Ascending aorta (tissue), 2 donors: ENCODE measurements around the gene CARS1. TPM values are rescaled to one million over a fixed set of nuclear protein-coding genes. Genes with fewer than 3 reads are reported as not detected.

Source experiments
- DNase-seq, 2 donors: peaks; one replicate each; pipeline ENCODE4 v3.0.0-alpha.2; 2019; ENCODE audit warnings: low spot score in 2 of 2
- H3K27ac ChIP-seq, 2 donors: fragments of 200-600 bp; sonication (generic); one replicate each; pipeline ENCODE4 v1.5.1; 2016 to 2017; ENCODE audit warnings: mild to moderate bottlenecking in 1 of 2
- H3K27me3 ChIP-seq: fragments of 200-600 bp; sonication (generic); one replicate; pipeline ENCODE4 v1.5.1; 2017
- H3K36me3 ChIP-seq, 2 donors: fragments of 200-600 bp; sonication (generic); one replicate each; pipeline ENCODE4 v1.5.1; 2016
- H3K4me1 ChIP-seq, 2 donors: fragments of 200-600 bp; sonication (generic); one replicate each; pipeline ENCODE4 v1.5.1; 2016 to 2017; ENCODE audit warnings: mild to moderate bottlenecking in 1 of 2
- H3K4me3 ChIP-seq, 2 donors: fragments of 200-600 bp; sonication (generic); one replicate each; pipeline ENCODE4 v1.5.1; 2016 to 2017; ENCODE audit warnings: mild to moderate bottlenecking in 1 of 2
- H3K9me3 ChIP-seq, 2 donors: fragments of 200-600 bp; sonication (generic); one replicate each; pipeline ENCODE4 v1.5.1; 2016
- CTCF ChIP-seq, 3 experiments: fragments of 200-600 bp in 2 of 3; fragments of 450-650 bp in 1 of 3; sonication (generic) in 2 of 3; IDR thresholded peaks; one replicate each; pipeline ENCODE4 v1.5.1; 2016 to 2019; ENCODE audit warnings: antibody characterized with exemption in 3 of 3, mild to moderate bottlenecking in 1 of 3, moderate library complexity in 1 of 3
- intact Hi-C: fragments of 100-400 bp; cut with DNase I; formaldehyde crosslinking; loops from one replicate; pipeline ENCODE4 v1.15.1; 2023
- total RNA-seq: library from RNA; depleted of rRNA; stranded (reverse); fragments of >200 nt; gene quantifications from one replicate; pipeline ENCODE4 v1.1.0, GENCODE V29; 2016

CARS1 gene
- total RNA-seq, 1 donor from 2014 or later: 51.4 TPM

GRCh38 chr11:3052109-3052479 lies 5.1 kb downstream of the CARS1 start:
- Histone ChIP-seq H3K27me3 (no peaks in the 10 kb centered on the region), H3K9me3 (no peaks in the 10 kb centered on the region), H3K27ac (no peak overlapping the region), H3K4me3 (no peak overlapping the region), H3K4me1 (peaks cover 5 to 20% of the 10 kb centered on the region in 2 donors), H3K36me3 (peaks cover 4 to 5% of the 10 kb centered on the region in 2 donors)
- TF ChIP-seq CTCF (IDR thresholded peaks at IDR 0.05): no peak
- intact Hi-C loops: no loop called here
- no peak for DNase-seq

- intact Hi-C loops: no loop called here
- no peak for DNase-seq
- Histone ChIP-seq H3K27ac (no peak overlapping the region), H3K4me1 (peaks cover 5 to 20% of the 10 kb centered on the region in 2 donors), H3K27me3 (no peaks in the 10 kb centered on the region), H3K4me3 (no peak overlapping the region), H3K9me3 (no peaks in the 10 kb centered on the region), H3K36me3 (peaks cover 4 to 5% of the 10 kb centered on the region in 2 donors)
- no peak for TF ChIP-seq CTCF (IDR thresholded peaks at IDR 0.05)
These were observed 5.8 kb downstream of the CARS1 start for GRCh38 chr11:3051196-3052108.

- no peak for TF ChIP-seq CTCF (IDR thresholded peaks at IDR 0.05)
- Histone ChIP-seq H3K27ac (peak overlapping the region in 1 of 2 donors; percentile 61), H3K36me3 (peaks cover 5 to 13% of the 10 kb centered on the region in 2 donors), H3K27me3 (no peaks in the 10 kb centered on the region), H3K9me3 (no peaks in the 10 kb centered on the region), H3K4me1 (peaks cover 5 to 13% of the 10 kb centered on the region in 2 donors), H3K4me3 (no peak overlapping the region)
- no peak for DNase-seq
- intact Hi-C loops: no loop called here
These were observed 6.6 kb downstream of the CARS1 start for GRCh38 chr11:3050386-3051195.

- no peaks in the 10 kb centered on the region for H3K9me3 ChIP-seq
- no peaks in the 10 kb centered on the region for H3K27me3 ChIP-seq
- H3K4me1 ChIP-seq: peaks cover 5 to 13% of the 10 kb centered on the region in 2 donors
- H3K36me3 ChIP-seq: peaks cover 10 to 19% of the 10 kb centered on the region in 2 donors
- TF ChIP-seq CTCF (IDR thresholded peaks at IDR 0.05): peak; percentile 32 to 43 (median 36)
- intact Hi-C loops: no loop called here
- DNase-seq: peak; percentile 57 to 92
- peak overlapping the region; percentile 3 to 61 for H3K27ac ChIP-seq
- no peak overlapping the region for H3K4me3 ChIP-seq
These were observed 7.6 kb downstream of the CARS1 start for GRCh38 chr11:3049430-3050243.

GRCh38 chr11:3047637-3048036 lies 9.6 kb downstream of the CARS1 start:
- Histone ChIP-seq H3K27me3 (no peaks in the 10 kb centered on the region), H3K36me3 (peaks cover 5 to 15% of the 10 kb centered on the region in 2 donors), H3K4me1 (peaks cover 9 to 30% of the 10 kb centered on the region in 2 donors), H3K27ac (no peak overlapping the region), H3K9me3 (no peaks in the 10 kb centered on the region), H3K4me3 (no peak overlapping the region)
- DNase-seq: no peak
- intact Hi-C loops: no loop called here
- no peak for TF ChIP-seq CTCF (IDR thresholded peaks at IDR 0.05)
